ENCODE measurements around the gene PACRG.
A peak's percentile ranks its signal among the peaks of the same experiment; 100 is the strongest.
"Not testable (repeated sequence)": the region's sequence is repeated elsewhere in the genome, so short reads cannot be mapped to it uniquely, and the experiment has no call there.

The PACRG gene

DNA sequence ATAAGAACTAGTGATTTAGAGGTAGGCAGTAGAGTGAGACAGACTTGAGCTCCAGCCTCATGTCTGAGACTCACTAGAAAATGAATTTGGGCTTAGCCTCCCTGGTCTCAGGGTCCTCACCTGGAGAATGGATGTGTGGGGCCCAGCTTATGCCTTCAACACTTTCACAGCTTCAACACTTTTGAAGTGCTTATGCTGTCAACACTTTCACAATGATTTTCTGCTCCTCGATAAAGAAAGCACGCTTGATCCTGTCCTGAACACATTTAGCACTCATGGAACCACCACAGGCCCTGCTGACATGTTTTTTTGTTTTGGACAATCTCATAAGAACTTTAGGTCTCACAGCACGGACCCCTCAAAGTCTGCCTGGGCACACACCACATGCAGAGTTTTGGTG lies 229.3 kb downstream of the PACRG start:
- DNase-seq = no peak

DNA sequence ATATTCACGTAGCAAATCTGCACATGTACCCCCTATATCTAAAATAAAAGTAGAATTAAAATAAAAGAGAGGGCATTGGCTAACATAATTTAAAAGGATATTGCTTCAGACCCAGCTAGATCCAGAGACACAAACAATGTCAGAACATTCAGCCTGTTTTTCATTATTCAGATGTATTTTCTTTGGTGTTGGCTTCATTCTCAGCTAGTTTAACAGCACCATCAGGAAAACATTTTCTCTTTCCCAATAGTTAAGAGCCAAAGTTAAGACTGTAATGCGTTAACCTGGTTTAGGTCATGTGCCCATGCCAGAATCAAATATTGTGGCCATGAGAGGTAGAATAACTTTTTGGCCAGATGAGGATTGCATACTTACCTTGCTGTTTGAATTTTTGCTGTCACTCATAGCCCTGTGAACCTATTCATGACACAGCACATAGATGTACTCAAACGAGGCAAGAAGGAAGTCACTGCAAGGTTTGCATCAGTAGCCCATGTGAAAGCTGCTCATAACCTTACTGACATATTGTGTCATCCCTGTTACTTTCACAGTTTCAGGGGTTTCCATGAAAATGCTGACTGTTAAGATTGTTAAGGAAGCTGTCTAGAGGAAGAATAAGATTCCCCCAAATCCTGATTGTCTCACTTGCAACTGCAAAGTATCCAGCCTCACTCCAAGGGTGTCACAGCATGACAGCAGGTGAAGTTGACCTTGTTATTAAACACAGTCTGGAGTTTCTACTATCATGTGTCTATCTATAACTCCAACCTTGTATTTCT lies 233.1 kb downstream of the PACRG start:
- DNase-seq = no peak

DNA sequence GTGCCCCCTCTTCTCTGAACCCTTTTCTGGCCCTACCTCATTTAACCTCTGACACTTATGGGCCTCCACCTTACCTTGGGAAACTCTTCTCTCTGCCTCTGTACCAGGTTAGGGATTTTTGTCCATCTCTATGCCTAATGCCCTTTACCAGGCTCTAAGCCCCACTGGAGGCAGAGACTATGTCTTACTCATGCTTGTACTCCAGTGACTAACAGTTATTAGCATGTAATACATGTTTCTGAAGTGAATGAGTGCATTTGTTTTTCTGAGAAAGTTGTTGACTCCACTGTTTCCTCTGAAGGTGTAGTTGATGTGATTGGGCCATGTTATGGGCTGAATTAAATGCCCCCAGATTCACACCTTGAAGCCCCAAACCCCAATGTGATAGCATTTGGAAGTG lies 234.3 kb downstream of the PACRG start:
- DNase-seq = no peak

- no peak for DNase-seq
These were observed 236.1 kb downstream of the PACRG start for GRCh38 chr6:162963861-162964260.

GRCh38 chr6:162964488-162965140 lies 236.8 kb downstream of the PACRG start:
- peak; percentile 11 for DNase-seq

- no peak for DNase-seq
These were observed 237.6 kb downstream of the PACRG start for GRCh38 chr6:162965366-162965765.

GRCh38 chr6:162970246-162970645 lies 242.5 kb downstream of the PACRG start:
- DNase-seq = no peak

DNA sequence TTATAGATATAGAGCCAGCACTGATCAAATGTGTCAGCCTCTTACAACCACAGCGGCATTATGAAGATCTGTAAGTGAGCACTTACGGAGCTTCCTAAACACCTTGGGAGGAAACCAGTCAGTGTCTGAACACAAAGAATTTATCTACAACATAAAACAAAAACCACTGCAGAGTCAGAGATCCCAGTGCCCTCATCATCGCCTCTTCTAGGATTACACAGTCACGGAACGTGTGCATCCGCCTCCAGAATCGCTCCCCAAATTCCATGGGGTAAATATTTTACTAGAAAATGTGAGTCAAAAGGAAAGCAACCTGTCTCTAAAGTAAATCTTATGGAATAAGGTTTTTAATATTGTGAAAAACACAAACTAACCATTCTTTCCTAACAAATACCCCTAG lies 243.6 kb downstream of the PACRG start:
- no peak for DNase-seq

GRCh38 chr6:162973151-162973872 lies 245.5 kb downstream of the PACRG start:
- no peak for DNase-seq

DNA sequence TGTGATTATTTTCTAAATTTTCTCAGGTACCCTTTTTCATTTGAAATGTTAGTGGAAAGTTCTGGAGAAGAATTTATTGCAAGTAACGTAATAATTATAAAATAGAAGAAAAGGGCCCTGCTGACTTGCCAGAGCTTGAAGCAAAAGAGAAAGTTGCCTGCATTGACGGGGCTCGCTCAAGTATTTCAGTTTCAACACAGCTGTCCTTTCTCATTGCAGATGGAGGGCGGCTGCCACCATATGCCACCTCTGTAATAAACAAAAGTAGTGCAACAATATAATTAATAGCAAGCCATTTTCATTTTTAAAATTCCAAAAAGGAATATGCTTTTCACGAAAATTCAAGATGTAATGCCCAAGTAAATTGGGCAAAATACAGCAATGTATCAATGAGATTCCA lies 246.2 kb downstream of the PACRG start:
- DNase-seq = no peak

- no peak for DNase-seq
These were observed 246.9 kb downstream of the PACRG start for GRCh38 chr6:162974685-162975084.

DNA sequence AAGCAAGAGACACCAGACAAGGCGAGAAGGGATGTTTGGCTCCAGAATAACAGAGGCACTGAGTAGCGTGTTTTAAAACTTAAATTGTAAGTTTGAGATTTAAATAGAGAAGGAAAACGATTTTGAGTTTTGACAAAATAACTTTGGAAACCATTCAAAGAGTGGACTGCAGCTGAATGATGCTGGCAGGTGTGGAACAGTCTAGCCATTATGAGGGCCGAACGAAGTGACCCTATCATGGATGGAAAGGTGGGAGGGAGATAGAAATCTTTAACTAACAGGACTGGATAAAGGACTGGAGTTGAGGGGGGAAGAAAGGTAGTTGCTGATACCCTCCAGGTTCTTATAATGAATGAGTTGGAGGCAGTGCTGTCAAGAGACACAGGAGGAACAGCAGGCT lies 248.4 kb downstream of the PACRG start:
- DNase-seq = no peak

DNA sequence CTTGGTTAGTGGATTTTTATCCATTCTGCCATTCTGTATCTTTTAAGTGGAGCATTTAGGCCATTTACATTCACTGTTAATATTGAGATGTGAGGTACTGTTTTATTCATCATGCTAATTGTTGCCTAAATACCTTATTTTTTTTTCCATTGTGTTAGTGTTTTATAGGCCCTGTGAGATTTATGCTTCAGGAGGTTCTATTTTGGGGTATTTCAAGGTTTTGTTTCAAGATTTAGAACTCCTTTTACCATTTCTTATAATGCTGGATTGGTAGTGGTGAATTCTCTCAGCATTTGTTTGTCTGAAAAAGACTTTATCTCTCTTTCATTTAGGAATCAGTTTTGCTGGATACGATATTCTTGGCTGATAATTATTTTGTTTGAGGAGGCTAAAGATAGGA lies 255.5 kb downstream of the PACRG start:
- DNase-seq = not testable (repeated sequence)

- no peak for DNase-seq
These were observed 271.0 kb downstream of the PACRG start for GRCh38 chr6:162998777-162999176.

- DNase-seq = no peak
These were observed 272.0 kb downstream of the PACRG start for GRCh38 chr6:162999575-163000285.

DNA sequence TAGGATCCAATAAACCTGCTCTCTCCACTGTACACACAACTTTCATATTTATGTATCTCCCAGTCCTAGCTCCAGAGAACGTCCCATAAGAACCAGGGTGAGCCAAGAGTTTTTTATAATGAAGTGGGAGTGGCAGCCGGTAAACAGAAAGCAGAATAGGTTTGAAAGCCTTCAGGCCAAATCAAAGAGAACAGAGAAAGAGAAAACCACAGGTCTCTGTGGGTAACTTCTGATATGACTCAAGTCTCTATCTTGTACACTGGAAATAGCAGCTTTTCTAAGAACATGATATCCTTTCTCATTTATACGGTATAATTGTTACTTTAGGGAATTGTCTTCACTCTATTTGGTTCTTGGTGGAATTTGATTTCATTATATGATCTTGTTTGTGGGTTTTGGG lies 273.6 kb downstream of the PACRG start:
- no peak for DNase-seq

- DNase-seq = no peak
These were observed 280.4 kb downstream of the PACRG start for GRCh38 chr6:163008186-163008585.

- no peak for DNase-seq
These were observed 280.9 kb downstream of the PACRG start for GRCh38 chr6:163008626-163009025.

DNA sequence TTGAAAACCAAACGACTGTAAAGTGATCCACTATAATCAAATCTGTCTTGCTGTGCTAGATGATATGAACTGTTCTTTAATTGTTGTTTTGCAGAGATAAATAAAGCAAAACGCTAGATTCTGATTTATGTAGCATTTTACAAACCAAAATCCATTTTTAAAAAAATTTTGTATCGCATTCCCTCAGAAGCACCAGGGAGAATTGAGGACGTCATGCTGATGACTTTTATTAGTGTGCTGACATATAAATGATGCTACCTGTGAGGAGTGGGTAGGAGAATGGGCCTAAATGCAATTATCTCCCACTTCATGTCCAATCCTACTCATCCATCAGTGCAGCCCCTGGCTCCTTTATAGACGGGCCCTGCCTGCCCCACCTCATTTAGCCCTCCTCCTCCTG lies 282.4 kb downstream of the PACRG start:
- DNase-seq = no peak

GRCh38 chr6:163014736-163015135 lies 287.0 kb downstream of the PACRG start:
- DNase-seq = no peak

DNA sequence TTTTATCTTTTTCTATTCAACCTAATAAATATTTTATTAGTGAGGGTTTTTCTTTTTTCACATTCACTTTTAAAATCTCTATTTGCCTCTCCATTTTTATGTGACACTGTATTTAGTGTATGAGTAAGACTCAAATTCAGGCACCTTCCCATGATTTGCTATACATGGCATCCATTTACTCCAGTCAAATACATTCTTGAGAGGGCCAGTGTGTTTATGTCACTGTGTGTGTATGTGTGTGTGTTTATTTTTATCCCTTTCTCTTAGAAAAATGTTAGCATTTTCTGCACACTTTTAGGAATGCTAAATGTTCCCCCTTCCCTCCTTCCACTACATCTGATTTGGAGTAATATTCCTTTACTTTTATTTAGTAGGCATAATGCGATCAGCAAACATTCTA lies 290.0 kb downstream of the PACRG start:
- DNase-seq = no peak

GRCh38 chr6:163019926-163020325 lies 292.2 kb downstream of the PACRG start:
- DNase-seq = peak; percentile 74

DNA sequence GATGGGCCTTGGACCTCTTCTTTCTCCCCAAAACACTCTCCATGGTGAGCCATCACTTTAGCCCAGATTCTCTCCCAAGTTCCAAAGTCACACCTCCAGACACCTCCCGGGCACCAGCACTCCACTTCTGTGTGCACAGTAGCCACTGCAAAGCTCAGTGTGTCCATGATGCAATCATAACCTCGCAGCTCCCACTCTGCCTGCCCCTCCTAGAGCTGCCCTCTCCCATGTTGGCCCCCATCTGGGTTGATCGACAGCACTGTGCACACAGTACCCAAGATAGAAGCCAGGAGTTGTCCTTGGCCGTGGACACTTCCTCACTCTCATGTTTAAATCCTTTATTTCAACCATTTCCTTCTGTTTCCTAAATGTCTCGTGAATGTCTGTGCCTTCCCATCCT lies 293.3 kb downstream of the PACRG start:
- DNase-seq = no peak
